WTC11 (cell line): ENCODE results near the gene AIFM1. TPM values are rescaled to one million over a fixed set of nuclear protein-coding genes. Genes with fewer than 3 reads are reported as not detected.
A peak's percentile ranks its signal among the peaks of the same experiment; 100 is the strongest.

Experiments used
- ATAC-seq: fragments of 200-7000 bp; cut with Tn5 transposase; 2 replicates; pipeline ENCODE4 v1.10.0; 2021; ENCODE audit warnings: mild to moderate bottlenecking, moderate library complexity
- CTCF ChIA-PET: fragments of 300-600 bp; sonication (Branson Sonifier 250); formaldehyde crosslinking; loops from one replicate; lab custom pipeline; 2021; ENCODE audit warnings: antibody characterized with exemption; lab: Charles Lee
- POLR2A ChIA-PET: fragments of 350-600 bp; sonication (Branson Sonifier 250); formaldehyde crosslinking; loops from one replicate; lab custom pipeline; 2021; ENCODE audit warnings: antibody characterized with exemption; lab: Charles Lee
- DNase-seq: peaks from one replicate; pipeline ENCODE4 v3.0.0; 2021; ENCODE audit warnings: low spot score
- H3K27ac Mint-ChIP-seq: 2 replicates; pipeline ENCODE4 v1.8.0; 2021; ENCODE audit warnings: mixed read lengths
- H3K27me3 Mint-ChIP-seq: 2 replicates; pipeline ENCODE4 v1.8.0; 2021; ENCODE audit warnings: low read depth, mild to moderate bottlenecking, moderate library complexity, mixed read lengths
- H3K36me3 Mint-ChIP-seq: 2 replicates; pipeline ENCODE4 v1.8.0; 2021; ENCODE audit warnings: mixed read lengths
- H3K4me1 Mint-ChIP-seq: 2 replicates; pipeline ENCODE4 v1.8.0; 2022; ENCODE audit warnings: mixed read lengths
- H3K4me3 Mint-ChIP-seq: 2 replicates; pipeline ENCODE4 v1.8.0; 2021; ENCODE audit warnings: mild to moderate bottlenecking, moderate library complexity, mixed read lengths
- H3K9me3 Mint-ChIP-seq: 2 replicates; pipeline ENCODE4 v1.8.0; 2021; ENCODE audit warnings: mixed read lengths
- ATF1 ChIP-seq: sonication (generic); formaldehyde crosslinking; IDR thresholded peaks from 2 replicates; pipeline ENCODE4 v1.8.1; 2023; ENCODE audit warnings: mild to moderate bottlenecking, moderate library complexity, missing genetic modification reagents
- ATF2 ChIP-seq: sonication (generic); formaldehyde crosslinking; IDR thresholded peaks from 2 replicates; pipeline ENCODE4 v1.8.1; 2022; ENCODE audit warnings: low read depth, missing genetic modification reagents, borderline replicate concordance
- CREM ChIP-seq: sonication (generic); formaldehyde crosslinking; IDR thresholded peaks from 2 replicates; pipeline ENCODE4 v1.8.1; 2022; ENCODE audit warnings: mild to moderate bottlenecking, missing genetic modification reagents, moderate library complexity
- ELF4 ChIP-seq: sonication (generic); formaldehyde crosslinking; IDR thresholded peaks from 2 replicates; pipeline ENCODE4 v1.8.1; 2022; ENCODE audit warnings: low read depth, mild to moderate bottlenecking, moderate library complexity, missing genetic modification reagents
- ESRRA ChIP-seq: sonication (generic); formaldehyde crosslinking; IDR thresholded peaks from 2 replicates; pipeline ENCODE4 v1.8.1; 2022; ENCODE audit warnings: mild to moderate bottlenecking, missing genetic modification reagents, borderline replicate concordance
- HMGXB4 ChIP-seq: sonication (generic); formaldehyde crosslinking; IDR thresholded peaks from 2 replicates; pipeline ENCODE4 v1.8.1; 2023; ENCODE audit warnings: mild to moderate bottlenecking, moderate library complexity, missing genetic modification reagents
- JAZF1 ChIP-seq: fragments of 250-450 bp; sonication (Bioruptor Pico); IDR thresholded peaks from 2 replicates; pipeline ENCODE4 v1.9.0; 2021; ENCODE audit warnings: moderate library complexity, mild to moderate bottlenecking, inconsistent platforms
- SMAD3 ChIP-seq: sonication (generic); formaldehyde crosslinking; IDR thresholded peaks from 2 replicates; pipeline ENCODE4 v1.8.0; 2022; ENCODE audit warnings: missing genetic modification reagents, mild to moderate bottlenecking, borderline replicate concordance
- SMAD4 ChIP-seq: sonication (generic); formaldehyde crosslinking; IDR thresholded peaks from 2 replicates; pipeline ENCODE4 v1.8.0; 2022; ENCODE audit warnings: mild to moderate bottlenecking, missing genetic modification reagents
- SP1 ChIP-seq: sonication (generic); formaldehyde crosslinking; conservative IDR thresholded peaks from 2 replicates; pipeline ENCODE4 v1.8.1; 2022; ENCODE audit warnings: missing genetic modification reagents
- TEAD1 ChIP-seq: sonication (generic); formaldehyde crosslinking; IDR thresholded peaks from 2 replicates; pipeline ENCODE4 v1.8.0; 2022; ENCODE audit warnings: mild to moderate bottlenecking, missing genetic modification reagents
- USF1 ChIP-seq: sonication (generic); formaldehyde crosslinking; IDR thresholded peaks from 2 replicates; pipeline ENCODE4 v1.8.0; 2022; ENCODE audit warnings: mild to moderate bottlenecking, missing genetic modification reagents
- ZNF138 ChIP-seq: sonication (generic); formaldehyde crosslinking; conservative IDR thresholded peaks from 2 replicates; pipeline ENCODE4 v1.8.1; 2022; ENCODE audit warnings: mild to moderate bottlenecking, moderate library complexity, missing genetic modification reagents
- ZNF219 ChIP-seq: sonication (generic); formaldehyde crosslinking; IDR thresholded peaks from 2 replicates; pipeline ENCODE4 v1.8.0; 2023; ENCODE audit warnings: missing genetic modification reagents, mild to moderate bottlenecking, borderline replicate concordance
- ZNF281 ChIP-seq: sonication (generic); formaldehyde crosslinking; IDR thresholded peaks from 2 replicates; pipeline ENCODE4 v1.8.0; 2023; ENCODE audit warnings: mild to moderate bottlenecking, missing genetic modification reagents
- ZNF532 ChIP-seq: fragments of 250-450 bp; sonication (Bioruptor Pico); IDR thresholded peaks from 2 replicates; pipeline ENCODE4 v1.9.0; 2021; ENCODE audit warnings: mild to moderate bottlenecking, borderline replicate concordance
- total RNA-seq: library from RNA; stranded (reverse); gene quantifications from 3 replicates; pipeline ENCODE4 v1.2.3, GENCODE V29; 2021
- TF ChIP-seq, protein P1 (sequence below): fragments of 250-450 bp; sonication (Bioruptor Pico); conservative IDR thresholded peaks from 2 replicates; pipeline ENCODE4 v1.9.0; 2021; ENCODE audit warnings: mild to moderate bottlenecking
- TF ChIP-seq, protein P2 (sequence below): fragments of 250-450 bp; sonication (Bioruptor Pico); IDR thresholded peaks from 2 replicates; pipeline ENCODE4 v2.1.2; 2022; ENCODE audit warnings: mild to moderate bottlenecking, moderate library complexity

Gene AIFM1
- total RNA-seq, 1 experiment from 2014 or later, result 53.5 TPM

- Mint-ChIP-seq H3K9me3 (no peaks in the 10 kb centered on the region), H3K4me3 (no peak overlapping the region), H3K27ac (no peak overlapping the region), H3K36me3 (no peaks in the 10 kb centered on the region), H3K27me3 (no peaks in the 10 kb centered on the region; the same call in 1 of the 2 replicates), H3K4me1 (peaks cover 3% of the 10 kb centered on the region)
- ChIA-PET POLR2A (no interaction called here), CTCF (no interaction called here)
- no peak for ATAC-seq
- DNase-seq, result no peak
- TF ChIP-seq, protein P1, sequence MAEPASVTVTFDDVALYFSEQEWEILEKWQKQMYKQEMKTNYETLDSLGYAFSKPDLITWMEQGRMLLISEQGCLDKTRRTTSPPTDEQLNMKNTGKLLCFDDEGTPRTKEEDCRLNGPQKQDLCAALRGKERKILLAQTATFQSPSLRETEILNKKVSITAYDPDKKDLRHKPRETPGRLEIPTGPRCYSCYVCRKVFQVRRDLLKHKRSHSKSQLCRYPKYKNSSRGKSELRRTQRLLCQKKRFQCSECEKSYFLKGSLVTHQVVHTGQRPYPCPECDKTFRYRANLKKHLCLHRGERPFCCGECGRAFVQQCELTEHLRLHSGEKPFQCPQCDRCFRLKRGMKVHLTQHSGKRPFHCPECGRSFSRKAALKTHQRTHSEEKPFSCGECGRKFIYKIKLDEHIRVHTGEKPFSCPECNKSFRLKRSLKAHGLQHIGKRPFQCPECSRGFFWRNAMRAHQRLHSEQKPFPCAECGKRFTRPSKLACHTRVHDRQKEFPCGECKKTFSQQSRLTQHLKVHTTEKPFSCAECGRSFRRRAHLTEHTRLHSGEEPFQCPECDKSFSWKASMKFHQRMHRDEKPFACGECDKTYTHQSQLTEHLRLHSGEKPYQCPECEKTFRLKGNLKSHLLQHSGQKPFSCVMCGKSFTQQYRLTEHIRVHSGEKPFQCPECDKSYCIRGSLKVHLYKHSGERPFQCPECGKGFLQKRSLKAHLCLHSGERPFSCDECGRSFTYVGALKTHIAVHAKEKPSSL (CRISPR knock-in tag), result no peak
- no peak for TF ChIP-seq SMAD4
- TF ChIP-seq SMAD3 (CRISPR knock-in tag), result no peak
- no peak for TF ChIP-seq CREM (CRISPR knock-in tag)
- TF ChIP-seq SP1, result no peak
- no peak for TF ChIP-seq JAZF1
- no peak for TF ChIP-seq ATF2
- TF ChIP-seq TEAD1 (CRISPR knock-in tag), result no peak
- TF ChIP-seq ELF4 (CRISPR knock-in tag), result no peak
- TF ChIP-seq ZNF532 (CRISPR knock-in tag), result no peak
- no peak for TF ChIP-seq ZNF138 (CRISPR knock-in tag)
- TF ChIP-seq ATF1 (CRISPR knock-in tag), result no peak
- TF ChIP-seq, protein P2, sequence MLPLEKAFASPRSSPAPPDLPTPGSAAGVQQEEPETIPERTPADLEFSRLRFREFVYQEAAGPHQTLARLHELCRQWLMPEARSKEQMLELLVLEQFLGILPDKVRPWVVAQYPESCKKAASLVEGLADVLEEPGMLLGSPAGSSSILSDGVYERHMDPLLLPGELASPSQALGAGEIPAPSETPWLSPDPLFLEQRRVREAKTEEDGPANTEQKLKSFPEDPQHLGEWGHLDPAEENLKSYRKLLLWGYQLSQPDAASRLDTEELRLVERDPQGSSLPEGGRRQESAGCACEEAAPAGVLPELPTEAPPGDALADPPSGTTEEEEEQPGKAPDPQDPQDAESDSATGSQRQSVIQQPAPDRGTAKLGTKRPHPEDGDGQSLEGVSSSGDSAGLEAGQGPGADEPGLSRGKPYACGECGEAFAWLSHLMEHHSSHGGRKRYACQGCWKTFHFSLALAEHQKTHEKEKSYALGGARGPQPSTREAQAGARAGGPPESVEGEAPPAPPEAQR (CRISPR knock-in tag), result no peak
Measured at GRCh38 chrX:130093271-130093670, 72.4 kb downstream of the AIFM1 start.

- Mint-ChIP-seq H3K27ac (no peak overlapping the region), H3K9me3 (no peaks in the 10 kb centered on the region), H3K27me3 (no peaks in the 10 kb centered on the region; the same call in 1 of the 2 replicates), H3K4me3 (no peak overlapping the region), H3K4me1 (no peaks in the 10 kb centered on the region), H3K36me3 (no peaks in the 10 kb centered on the region)
- peak; percentile 91 for ATAC-seq
- ChIA-PET CTCF (interaction anchor here (1.4 to 1.5 kb wide), 2 partner anchors 12 to 29 kb away, joined by 6 to 7 read pairs; no protein-coding TSS in a partner anchor), POLR2A (no interaction called here)
- DNase-seq, result peak; percentile 26
- TF ChIP-seq USF1 (CRISPR knock-in tag) (no peak), ZNF281 (CRISPR knock-in tag) (no peak), ZNF219 (CRISPR knock-in tag) (no peak), HMGXB4 (CRISPR knock-in tag) (no peak), ESRRA (CRISPR knock-in tag) (no peak)
Measured at GRCh38 chrX:130091980-130092522, 73.6 kb downstream of the AIFM1 start.
